Progenitor cell of endocrine pancreas (in vitro differentiated cells): ENCODE data around the gene CLHC1. TPM values are rescaled to one million over a fixed set of nuclear protein-coding genes. Genes with fewer than 3 reads are reported as not detected.

ENCODE experiments used
- DNase-seq: peaks from one replicate; pipeline ENCODE4 v3.0.0; 2021; ENCODE audit warnings: low spot score; ENCODE audit not compliant: unreplicated experiment
- H3K27ac Mint-ChIP-seq: 2 replicates; pipeline ENCODE4 v1.8.0; 2021; ENCODE audit warnings: mild to moderate bottlenecking, moderate library complexity, mixed read lengths
- H3K27me3 Mint-ChIP-seq: 2 replicates; pipeline ENCODE4 v1.8.0; 2021; ENCODE audit warnings: mixed read lengths
- H3K36me3 Mint-ChIP-seq: 2 replicates; pipeline ENCODE4 v1.8.0; 2022; ENCODE audit warnings: mixed read lengths; ENCODE audit not compliant: insufficient read depth
- H3K4me1 Mint-ChIP-seq: 2 replicates; pipeline ENCODE4 v1.8.0; 2021; ENCODE audit warnings: low read depth, mixed read lengths
- H3K4me3 Mint-ChIP-seq: 2 replicates; pipeline ENCODE4 v1.8.0; 2021; ENCODE audit warnings: low read depth, mild to moderate bottlenecking, moderate library complexity, mixed read lengths
- H3K9me3 Mint-ChIP-seq: 2 replicates; pipeline ENCODE4 v1.8.0; 2021; ENCODE audit warnings: low read depth, mixed read lengths
- CTCF ChIP-seq: fragments of 200-600 bp; sonication (generic); IDR thresholded peaks from one replicate; pipeline ENCODE4 v1.5.0; 2021; ENCODE audit warnings: antibody characterized with exemption, mild to moderate bottlenecking; ENCODE audit not compliant: unreplicated experiment
- total RNA-seq: library from RNA; stranded (reverse); gene quantifications from 2 replicates; pipeline ENCODE4 v1.2.1, GENCODE V29; 2021

CLHC1 gene
- total RNA-seq, 1 donor from 2014 or later, result 43.9 TPM

- no peak for TF ChIP-seq CTCF
- Mint-ChIP-seq H3K4me1 (peaks cover 45% of the 10 kb centered on the region), H3K4me3 (no peak overlapping the region), H3K27ac (peak overlapping the region; percentile 53), H3K36me3 (no peaks in the 10 kb centered on the region), H3K27me3 (peaks cover 6% of the 10 kb centered on the region), H3K9me3 (no peaks in the 10 kb centered on the region)
- DNase-seq, result no peak
Observed at GRCh38 chr2:55154525-55155030, 77.5 kb downstream of the CLHC1 start.

GRCh38 chr2:55153584-55154299 is 78.4 kb downstream of the CLHC1 start:
- Mint-ChIP-seq H3K4me3 (no peak overlapping the region), H3K4me1 (peaks cover 43% of the 10 kb centered on the region), H3K27ac (no peak overlapping the region), H3K27me3 (peaks cover 6% of the 10 kb centered on the region), H3K36me3 (no peaks in the 10 kb centered on the region), H3K9me3 (no peaks in the 10 kb centered on the region)
- no peak for DNase-seq
- no peak for TF ChIP-seq CTCF

- no peaks in the 10 kb centered on the region for H3K9me3 Mint-ChIP-seq
- DNase-seq, result no peak
- H3K36me3 Mint-ChIP-seq, result no peaks in the 10 kb centered on the region
- H3K4me1 Mint-ChIP-seq, result peaks cover 42% of the 10 kb centered on the region
- H3K4me3 Mint-ChIP-seq, result no peak overlapping the region
- H3K27ac Mint-ChIP-seq, result no peak overlapping the region
- TF ChIP-seq CTCF, result no peak
- peaks cover 6% of the 10 kb centered on the region for H3K27me3 Mint-ChIP-seq
Observed at GRCh38 chr2:55152475-55153412, 79.3 kb downstream of the CLHC1 start.

GRCh38 chr2:55151733-55152433 is 80.2 kb downstream of the CLHC1 start:
- Mint-ChIP-seq H3K9me3 (no peaks in the 10 kb centered on the region), H3K27ac (no peak overlapping the region), H3K4me1 (peaks cover 36% of the 10 kb centered on the region), H3K36me3 (no peaks in the 10 kb centered on the region), H3K27me3 (peaks cover 6% of the 10 kb centered on the region), H3K4me3 (no peak overlapping the region)
- no peak for DNase-seq
- TF ChIP-seq CTCF, result no peak

GRCh38 chr2:55150834-55151233 is 81.3 kb downstream of the CLHC1 start:
- no peaks in the 10 kb centered on the region for H3K9me3 Mint-ChIP-seq
- no peak overlapping the region for H3K27ac Mint-ChIP-seq
- peaks cover 32% of the 10 kb centered on the region for H3K4me1 Mint-ChIP-seq
- peaks cover 6% of the 10 kb centered on the region for H3K27me3 Mint-ChIP-seq
- no peaks in the 10 kb centered on the region for H3K36me3 Mint-ChIP-seq
- no peak for DNase-seq
- H3K4me3 Mint-ChIP-seq, result no peak overlapping the region
- no peak for TF ChIP-seq CTCF
